NK-92 (cell line): ENCODE results near the gene ADARB1.
A peak's percentile ranks its signal among the peaks of the same experiment; 100 is the strongest.

Experiments
- DNase-seq: peaks from one replicate; lab custom pipeline; 2025; ENCODE audit not compliant: unreplicated experiment; lab: John Stamatoyannopoulos, UW

ADARB1 gene

DNA sequence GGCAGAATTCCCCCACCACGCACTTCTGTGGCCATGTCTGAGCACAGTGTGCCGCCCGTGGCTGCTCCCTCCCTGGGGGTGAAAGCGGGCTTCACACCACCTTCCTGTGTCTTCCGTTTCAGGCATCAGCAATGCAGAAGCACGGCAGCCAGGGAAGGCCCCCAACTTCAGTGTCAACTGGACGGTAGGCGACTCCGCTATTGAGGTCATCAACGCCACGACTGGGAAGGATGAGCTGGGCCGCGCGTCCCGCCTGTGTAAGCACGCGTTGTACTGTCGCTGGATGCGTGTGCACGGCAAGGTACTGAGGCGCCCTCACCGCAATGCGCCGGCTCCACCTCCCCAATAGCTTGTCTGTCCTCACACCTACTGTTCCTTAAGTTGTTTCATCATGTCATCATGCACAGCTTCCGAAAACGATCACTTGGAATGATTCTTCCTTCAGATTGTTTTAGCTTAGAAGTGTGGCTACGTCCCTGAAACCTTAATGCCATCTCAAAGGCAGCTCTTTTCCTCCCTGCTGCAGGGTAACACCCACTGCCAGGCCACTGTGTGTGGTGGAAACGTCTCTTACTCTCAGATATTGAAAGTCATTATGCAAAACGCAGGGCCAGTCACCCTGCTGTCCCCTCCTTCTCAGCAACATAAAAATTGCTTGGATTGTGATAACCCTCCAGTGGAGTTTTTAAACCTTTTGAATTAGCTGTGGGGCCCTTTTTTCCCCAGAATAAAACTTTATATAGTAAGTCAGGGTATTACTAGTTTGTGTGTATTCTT, 146.5 kb downstream of the ADARB1 start:
- DNase-seq: no peak

- DNase-seq: no peak
These were observed 147.6 kb downstream of the ADARB1 start for GRCh38 chr21:45222001-45222400.

GRCh38 chr21:45223236-45224185, 149.1 kb downstream of the ADARB1 start:
- DNase-seq: no peak

- DNase-seq: no peak
These were observed 150.0 kb downstream of the ADARB1 start for GRCh38 chr21:45224189-45224938.

DNA sequence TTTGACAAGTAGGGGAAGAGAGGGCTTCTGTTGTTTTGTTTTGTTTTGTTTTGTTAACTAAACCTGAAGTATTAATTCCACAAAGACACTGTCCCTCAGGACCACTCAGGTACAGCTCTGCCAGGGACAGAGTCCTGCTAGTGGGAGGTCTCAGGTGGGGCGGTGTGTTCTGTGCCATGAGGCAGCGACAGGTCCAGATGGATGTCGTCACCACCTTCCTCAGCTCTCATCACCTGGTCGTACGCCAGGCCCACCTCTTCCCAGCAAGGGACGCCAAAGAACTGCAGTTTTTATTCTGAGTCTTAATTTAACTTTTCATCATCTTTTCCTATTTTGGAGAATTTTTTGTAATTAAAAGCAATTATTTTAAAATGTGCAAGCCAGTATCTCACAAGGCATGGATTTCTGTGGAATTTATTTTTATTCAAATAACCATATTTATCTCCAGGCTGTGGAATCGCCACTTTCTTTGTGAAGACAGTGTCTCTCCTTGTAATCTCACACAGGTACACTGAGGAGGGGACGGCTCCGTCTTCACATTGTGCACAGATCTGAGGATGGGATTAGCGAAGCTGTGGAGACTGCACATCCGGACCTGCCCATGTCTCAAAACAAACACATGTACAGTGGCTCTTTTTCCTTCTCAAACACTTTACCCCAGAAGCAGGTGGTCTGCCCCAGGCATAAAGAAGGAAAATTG, 150.8 kb downstream of the ADARB1 start:
- DNase-seq: no peak

DNA sequence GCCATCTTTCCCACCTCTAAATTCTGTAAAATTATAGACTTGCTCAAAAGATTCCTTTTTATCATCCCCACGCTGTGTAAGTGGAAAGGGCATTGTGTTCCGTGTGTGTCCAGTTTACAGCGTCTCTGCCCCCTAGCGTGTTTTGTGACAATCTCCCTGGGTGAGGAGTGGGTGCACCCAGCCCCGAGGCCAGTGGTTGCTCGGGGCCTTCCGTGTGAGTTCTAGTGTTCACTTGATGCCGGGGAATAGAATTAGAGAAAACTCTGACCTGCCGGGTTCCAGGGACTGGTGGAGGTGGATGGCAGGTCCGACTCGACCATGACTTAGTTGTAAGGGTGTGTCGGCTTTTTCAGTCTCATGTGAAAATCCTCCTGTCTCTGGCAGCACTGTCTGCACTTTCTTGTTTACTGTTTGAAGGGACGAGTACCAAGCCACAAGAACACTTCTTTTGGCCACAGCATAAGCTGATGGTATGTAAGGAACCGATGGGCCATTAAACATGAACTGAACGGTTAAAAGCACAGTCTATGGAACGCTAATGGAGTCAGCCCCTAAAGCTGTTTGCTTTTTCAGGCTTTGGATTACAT, 151.5 kb downstream of the ADARB1 start:
- DNase-seq: no peak

DNA sequence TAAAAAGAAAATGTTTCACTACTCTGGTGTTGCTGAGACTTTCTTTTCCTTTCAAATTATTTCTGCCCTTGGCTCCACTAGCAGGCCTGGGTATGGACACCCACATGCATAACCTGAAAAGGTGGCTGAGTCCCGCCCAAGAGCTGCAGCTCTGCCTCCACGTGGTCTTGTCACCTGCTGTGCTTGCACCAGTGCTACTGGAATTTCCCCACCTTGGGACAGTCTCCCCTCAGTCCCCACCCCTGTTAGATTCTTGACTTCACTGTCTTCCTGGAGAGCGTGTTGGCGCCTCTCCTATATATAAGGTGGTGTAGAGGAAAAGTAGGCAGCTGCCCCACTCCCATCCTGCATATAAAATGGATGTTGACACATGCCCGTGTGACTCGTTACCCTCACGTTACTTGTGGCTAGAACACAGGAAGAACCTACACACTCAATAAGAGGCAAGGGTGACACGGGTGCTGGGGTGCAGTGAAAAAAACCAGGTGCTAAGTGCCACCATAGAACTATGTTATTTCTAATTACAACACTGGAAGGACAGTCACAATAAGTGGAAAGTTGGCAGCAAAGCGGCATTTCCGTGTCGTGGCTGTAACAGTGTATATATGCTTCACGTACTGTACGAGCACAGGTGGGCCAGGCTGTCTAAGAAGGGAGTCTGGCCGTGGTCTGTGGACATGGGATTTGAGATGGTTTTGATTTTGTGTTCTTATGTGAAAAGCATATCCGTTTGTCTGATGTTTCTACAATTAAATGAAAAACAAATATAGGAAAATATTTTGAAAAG, 152.4 kb downstream of the ADARB1 start:
- DNase-seq: no peak

GRCh38 chr21:45227735-45228134, 153.4 kb downstream of the ADARB1 start:
- DNase-seq: no peak

- peak; percentile 24 for DNase-seq
These were observed 153.8 kb downstream of the ADARB1 start for GRCh38 chr21:45228171-45228641.

- DNase-seq: no peak
These were observed 154.4 kb downstream of the ADARB1 start for GRCh38 chr21:45228656-45229240.

GRCh38 chr21:45231705-45232104, 157.3 kb downstream of the ADARB1 start:
- no peak for DNase-seq

DNA sequence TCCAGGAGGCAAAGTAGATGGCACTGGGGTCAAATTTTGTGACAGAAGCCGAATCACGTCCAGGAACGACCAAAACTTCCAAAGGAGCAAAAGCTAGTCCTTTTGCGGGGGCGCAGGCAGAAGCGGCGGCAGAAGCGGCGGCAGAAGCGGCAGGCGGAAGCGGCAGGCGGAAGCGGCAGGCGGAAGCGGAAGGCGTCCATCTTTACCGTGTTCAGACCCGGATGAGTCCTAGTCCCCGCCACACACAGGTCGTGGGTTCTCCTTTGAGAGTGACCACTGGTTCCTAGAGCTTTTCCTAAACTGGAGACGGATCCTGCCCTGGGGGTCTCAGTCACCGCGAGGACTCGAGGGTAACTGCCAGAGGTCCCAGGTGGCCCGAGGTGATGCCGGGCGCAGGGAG, 159.7 kb downstream of the ADARB1 start:
- no peak for DNase-seq

GRCh38 chr21:45234965-45235364, 160.6 kb downstream of the ADARB1 start:
- no peak for DNase-seq

DNA sequence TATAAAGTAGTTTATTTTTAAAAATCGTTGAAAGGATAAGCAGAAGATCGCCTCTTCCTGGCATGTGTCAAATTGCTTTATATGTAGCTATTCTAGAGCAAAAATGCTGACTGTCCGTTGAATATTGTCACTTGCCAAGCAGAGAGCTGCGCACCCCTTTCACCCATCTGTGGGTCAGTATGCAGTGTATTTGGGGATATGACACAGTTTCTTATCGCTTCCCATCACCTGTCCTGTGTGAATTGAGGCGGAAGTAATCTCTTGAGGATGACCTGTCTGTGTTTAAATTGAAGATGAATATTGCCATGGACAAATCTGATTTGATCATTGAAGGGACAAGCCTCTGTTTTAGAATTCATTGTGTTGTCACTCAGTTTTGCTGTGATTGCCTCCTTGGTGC, 161.1 kb downstream of the ADARB1 start:
- DNase-seq: no peak

GRCh38 chr21:45236481-45236880, 162.1 kb downstream of the ADARB1 start:
- no peak for DNase-seq

- DNase-seq: no peak
These were observed 163.0 kb downstream of the ADARB1 start for GRCh38 chr21:45237401-45237800.

DNA sequence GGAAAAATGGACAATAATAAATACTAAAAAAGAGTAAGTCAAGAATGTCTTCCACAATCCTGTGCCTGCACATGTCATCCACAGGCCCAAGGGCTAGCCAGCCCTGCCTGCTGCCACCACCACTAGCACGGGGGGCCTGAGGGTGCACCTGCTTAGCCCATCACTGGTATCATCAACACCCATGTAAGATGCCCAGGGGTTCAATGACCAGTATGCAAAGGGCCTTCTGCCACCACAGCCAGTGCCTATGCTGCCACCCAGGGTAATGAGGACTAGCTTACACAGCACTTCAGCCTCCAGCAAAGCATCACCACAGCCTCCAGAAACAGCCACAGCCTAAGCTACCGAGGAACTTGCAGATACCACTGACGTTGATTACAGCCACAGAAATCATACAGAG, 167.0 kb downstream of the ADARB1 start:
- DNase-seq: no peak

DNA sequence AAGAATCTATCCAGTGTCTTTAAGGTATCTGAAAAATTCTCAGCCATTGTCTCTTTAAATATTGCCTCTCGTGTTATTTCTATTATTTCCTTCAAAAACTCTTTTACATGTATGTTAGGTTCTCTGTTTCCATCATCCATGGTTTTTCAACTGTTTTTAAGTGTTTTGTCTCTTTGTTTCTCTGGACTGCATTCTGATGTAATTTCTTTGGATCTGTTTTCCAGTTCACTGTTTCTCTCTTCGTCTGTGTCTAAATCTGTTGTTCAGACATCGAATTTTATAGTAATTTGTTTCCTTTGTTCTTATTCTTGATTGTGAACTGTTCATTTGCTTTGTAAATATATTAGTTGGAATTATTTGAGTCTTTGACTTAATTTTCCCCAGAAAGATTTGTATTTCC, 169.2 kb downstream of the ADARB1 start:
- DNase-seq: no peak

GRCh38 chr21:45244799-45245340, 170.5 kb downstream of the ADARB1 start:
- DNase-seq: no peak
